Heart left ventricle (tissue), 16 donors: ENCODE results near the gene CFAP54. TPM values are rescaled to one million over a fixed set of nuclear protein-coding genes. Genes with fewer than 3 reads are reported as not detected.

Experiments
- ATAC-seq, 4 donors: fragments of 200-7000 bp; cut with Tn5 transposase; one replicate each; pipeline ENCODE4 v1.9.1; 2020 to 2022; ENCODE audit warnings: moderate library complexity in 4 of 4, mild to moderate bottlenecking in 3 of 4, moderate number of reproducible peaks in 1 of 4
- DNase-seq, 5 donors: peaks; one replicate each; pipeline ENCODE4 v3.0.0-alpha.2; 2020
- H3K27ac ChIP-seq, 12 donors: fragments of 200-600 bp; sonication (generic) in 4 of 12; one replicate each; pipeline versions ENCODE4 v1.5.0 to v1.8.0; 2016 to 2022; ENCODE audit warnings: mild to moderate bottlenecking in 2 of 12
- H3K27me3 ChIP-seq, 9 donors: fragments of 200-600 bp; sonication (generic) in 2 of 9; one replicate each; pipeline versions ENCODE4 v1.5.1 to v1.8.0; 2016 to 2022; ENCODE audit warnings: mild to moderate bottlenecking in 3 of 9
- H3K36me3 ChIP-seq, 9 donors: fragments of 200-600 bp; sonication (generic) in 2 of 9; one replicate each; pipeline versions ENCODE4 v1.5.0 to v1.8.0; 2018 to 2022; ENCODE audit warnings: mild to moderate bottlenecking in 2 of 9
- H3K4me1 ChIP-seq, 12 donors: fragments of 200-600 bp; sonication (generic) in 4 of 12; one replicate each; pipeline versions ENCODE4 v1.5.0 to v1.8.0; 2016 to 2022; ENCODE audit warnings: mild to moderate bottlenecking in 3 of 12
- H3K4me3 ChIP-seq, 12 donors: fragments of 200-600 bp; sonication (generic) in 4 of 12; one replicate each; pipeline versions ENCODE4 v1.5.0 to v1.8.0; 2017 to 2022; ENCODE audit warnings: mild to moderate bottlenecking in 9 of 12, moderate library complexity in 4 of 12
- H3K9me3 ChIP-seq, 12 donors: fragments of 200-600 bp; sonication (generic) in 4 of 12; one replicate each; pipeline versions ENCODE4 v1.5.0 to v1.8.0; 2016 to 2022; ENCODE audit warnings: mild to moderate bottlenecking in 1 of 12
- POLR2A ChIP-seq, 2 donors: fragments of 450-650 bp; IDR thresholded peaks; one replicate each; pipeline ENCODE4 v1.6.1; 2017; ENCODE audit warnings: antibody characterized with exemption in 2 of 2, mild to moderate bottlenecking in 2 of 2, moderate library complexity in 2 of 2
- WGBS, 4 donors: extraction: QIAGEN DNeasy Blood & Tissue Kit in 2 of 4; methylation state at CpG; one replicate each; pipeline versions ENCODE4 v1.1.5 to v1.1.7; 2013 to 2018; 5-methylcytosine and 5-hydroxymethylcytosine counted together
- intact Hi-C, 10 donors: fragments of 100-400 bp; cut with DNase I; formaldehyde crosslinking; loops; one replicate each; pipeline versions ENCODE4 v1.11.1 to v1.14.2; 2022
- polyA plus RNA-seq, 2 donors: library from polyadenylated mRNA; stranded (reverse); fragments of 200-250 nt; gene quantifications; one replicate each; pipeline ENCODE4 v1.2.3, GENCODE V29; 2013
- total RNA-seq, 9 donors: library from RNA; depleted of rRNA in 2 of 9; stranded (reverse); fragments of >200 nt in 2 of 9; fragmentation: NEBNext Ultra II Directional in 3 of 9; extraction: Animal tissue kit (Norgen Biotek cat#: 25700) in 3 of 9; gene quantifications; one replicate each; pipeline versions ENCODE4 v1.1.0 to v1.2.4, GENCODE V29; 2016 to 2023
- TF ChIP-seq, protein P1 (sequence below), 12 donors: fragments of 200-600 bp; sonication (generic) in 4 of 12; IDR thresholded peaks; one replicate each; pipeline versions ENCODE4 v1.5.0 to v1.8.0; 2018 to 2022; ENCODE audit warnings: antibody characterized with exemption in 12 of 12, mild to moderate bottlenecking in 5 of 12
- donor health status: ischemic (EF 13 %, LVEDD 7.1; RV severe dilation, severe dysfunction).
- donor health status: healthy with polysubstance abuse.
- donor health status: DM: no; HTN: yes; CAD: no.
- donor health status: DM: no; HTN: no; CAD: no.
- donor health status: ischemic (EF 25% LVEDD 6.9; RV normal size, moderate dysfunction).
- donor health status: ischemic (EF 25% LVEDD 5.7; RV mildly dilated, moderate dysfunction).
- donor health status: healthy.
- donor health status: DM: yes; HTN: yes; CAD: no.
- donor health status: ischemic (EF 35%, LVEDD 5.7; RV mildly dilated, moderate dysfunction).
- donor health status: nonischemic (EF 11% LVEDD 7.7; RV severe dilation, severe dysfunction).
- donor health status: DM: yes; HTN: yes; CAD: no.
- donor health status: PGD.
- donor health status: ischemic (EF 29% LVEDD 5.4; RV normal size, mild dysfunction).
- donor health status: nonischemic (EF 23%, LVEDD 6.1; RV moderate dilation, normal function).

CFAP54 gene
- total and polyA plus RNA-seq, 11 donors: 0.07 to 0.79 (median 0.13) TPM; not detected in 1

DNA sequence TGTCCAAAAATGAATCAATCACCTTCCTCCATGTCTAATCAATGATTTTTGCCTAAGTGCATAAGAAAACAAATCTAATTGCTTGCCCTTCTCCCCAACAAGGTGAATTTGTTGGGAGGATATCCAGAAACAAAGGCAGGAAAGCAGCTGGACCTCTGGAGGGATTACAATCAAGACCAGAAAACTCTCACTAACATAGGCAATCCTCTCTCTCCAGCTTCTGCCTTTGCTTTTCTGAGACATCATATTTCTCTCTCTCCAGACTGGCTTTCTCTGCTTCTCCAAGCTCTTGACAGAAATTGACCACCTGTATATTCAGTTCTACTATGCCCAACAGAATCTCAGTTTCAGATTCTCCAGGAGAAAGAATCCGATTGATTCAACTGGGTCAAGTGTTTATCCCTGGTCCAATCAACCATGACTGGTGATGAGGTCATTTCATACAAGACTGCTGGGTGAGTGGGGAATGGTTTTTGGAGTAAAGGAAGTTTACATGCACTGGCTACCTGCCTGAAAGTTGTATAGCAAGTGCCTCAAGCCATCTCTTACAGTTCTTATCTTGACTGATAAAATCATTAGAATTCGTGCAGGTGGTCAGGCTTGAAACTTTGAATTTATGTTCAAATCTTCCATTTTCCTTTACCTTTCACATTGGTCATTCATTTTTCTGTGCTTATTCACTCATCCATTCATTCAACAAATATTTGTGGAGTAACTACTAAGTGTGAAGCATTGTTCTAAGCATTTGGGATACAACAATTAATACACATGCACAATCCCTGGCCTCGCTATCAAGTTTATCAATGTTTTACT, 22.2 kb upstream of the CFAP54 start:
- 76 to 84% (median 81%) methylated on average over 3 of the region's 3 CpGs for WGBS, 4 donors
- peaks cover 0 to 16% (median 0%) of the 10 kb centered on the region in 12 donors for H3K9me3 ChIP-seq
- H3K27me3 ChIP-seq: no peaks in the 10 kb centered on the region
- no peak for TF ChIP-seq POLR2A (IDR thresholded peaks at IDR 0.05)
- TF ChIP-seq, protein P1, sequence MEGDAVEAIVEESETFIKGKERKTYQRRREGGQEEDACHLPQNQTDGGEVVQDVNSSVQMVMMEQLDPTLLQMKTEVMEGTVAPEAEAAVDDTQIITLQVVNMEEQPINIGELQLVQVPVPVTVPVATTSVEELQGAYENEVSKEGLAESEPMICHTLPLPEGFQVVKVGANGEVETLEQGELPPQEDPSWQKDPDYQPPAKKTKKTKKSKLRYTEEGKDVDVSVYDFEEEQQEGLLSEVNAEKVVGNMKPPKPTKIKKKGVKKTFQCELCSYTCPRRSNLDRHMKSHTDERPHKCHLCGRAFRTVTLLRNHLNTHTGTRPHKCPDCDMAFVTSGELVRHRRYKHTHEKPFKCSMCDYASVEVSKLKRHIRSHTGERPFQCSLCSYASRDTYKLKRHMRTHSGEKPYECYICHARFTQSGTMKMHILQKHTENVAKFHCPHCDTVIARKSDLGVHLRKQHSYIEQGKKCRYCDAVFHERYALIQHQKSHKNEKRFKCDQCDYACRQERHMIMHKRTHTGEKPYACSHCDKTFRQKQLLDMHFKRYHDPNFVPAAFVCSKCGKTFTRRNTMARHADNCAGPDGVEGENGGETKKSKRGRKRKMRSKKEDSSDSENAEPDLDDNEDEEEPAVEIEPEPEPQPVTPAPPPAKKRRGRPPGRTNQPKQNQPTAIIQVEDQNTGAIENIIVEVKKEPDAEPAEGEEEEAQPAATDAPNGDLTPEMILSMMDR (IDR thresholded peaks at IDR 0.05): no peak
- DNase-seq (no peak), ATAC-seq (no peak)
- intact Hi-C loops: no loop called here
- H3K27ac ChIP-seq: no peak overlapping the region
- H3K4me1 ChIP-seq: no peaks in the 10 kb centered on the region
- H3K4me3 ChIP-seq: no peak overlapping the region
- H3K36me3 ChIP-seq: no peaks in the 10 kb centered on the region

GRCh38 chr12:96471368-96472050, 17.9 kb upstream of the CFAP54 start:
- no peaks in the 10 kb centered on the region for H3K27me3 ChIP-seq
- no peak for ATAC-seq
- WGBS, 4 donors: 93 to 98% (median 96%) methylated on average over 2 of the region's 2 CpGs
- intact Hi-C loops: no loop called here
- TF ChIP-seq, protein P1 (IDR thresholded peaks at IDR 0.05): no peak
- no peak for TF ChIP-seq POLR2A (IDR thresholded peaks at IDR 0.05)
- peaks cover 0 to 16% (median 0%) of the 10 kb centered on the region in 12 donors for H3K9me3 ChIP-seq
- no peak overlapping the region for H3K27ac ChIP-seq
- H3K4me1 ChIP-seq: no peaks in the 10 kb centered on the region
- H3K36me3 ChIP-seq: no peaks in the 10 kb centered on the region
- DNase-seq: no peak
- H3K4me3 ChIP-seq: no peak overlapping the region

GRCh38 chr12:96472384-96472783, 17.0 kb upstream of the CFAP54 start:
- ATAC-seq (no peak), DNase-seq (no peak)
- 79 to 86% (median 84%) methylated on average over 5 of the region's 5 CpGs for WGBS, 4 donors
- no peak overlapping the region for H3K27ac ChIP-seq
- H3K4me1 ChIP-seq: no peaks in the 10 kb centered on the region
- H3K9me3 ChIP-seq: peaks cover 0 to 16% (median 0%) of the 10 kb centered on the region in 12 donors
- no peak for TF ChIP-seq POLR2A (IDR thresholded peaks at IDR 0.05)
- no peak overlapping the region for H3K4me3 ChIP-seq
- H3K36me3 ChIP-seq: no peaks in the 10 kb centered on the region
- no peaks in the 10 kb centered on the region for H3K27me3 ChIP-seq
- intact Hi-C loops: no loop called here

DNA sequence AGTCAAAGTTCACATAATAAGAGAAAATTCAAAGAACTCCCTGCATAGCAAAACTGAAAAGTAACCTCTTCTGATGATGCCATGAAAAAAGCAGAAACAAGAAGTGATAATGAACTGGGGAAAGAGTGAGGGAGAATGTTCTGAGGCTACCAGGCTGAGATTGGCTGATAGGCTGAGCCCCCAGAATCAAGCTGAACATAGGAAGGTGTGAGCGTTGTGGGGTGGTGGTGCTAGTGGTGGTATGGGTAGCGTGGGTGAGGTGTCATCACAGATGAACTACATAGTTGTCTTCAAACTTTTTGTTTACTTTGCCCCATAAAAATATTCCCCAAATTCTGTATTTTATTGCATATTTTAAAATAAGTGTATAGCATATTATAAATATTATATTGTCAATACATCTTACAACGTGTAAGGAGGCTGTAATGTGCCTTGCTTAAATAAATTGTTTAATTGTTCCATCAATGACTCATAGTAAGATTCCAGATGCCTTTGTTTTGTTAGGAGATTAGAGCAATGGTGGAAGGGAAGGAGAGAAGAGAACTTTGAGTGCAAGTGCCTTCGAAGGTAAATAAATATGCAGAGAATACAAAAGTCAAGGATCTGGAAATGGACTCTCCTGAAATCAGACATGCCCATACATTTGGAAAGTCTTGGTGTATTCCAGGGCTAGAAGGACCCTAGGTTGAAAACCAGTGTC, 15.8 kb upstream of the CFAP54 start:
- Histone ChIP-seq H3K4me1 (no peaks in the 10 kb centered on the region), H3K27ac (no peak overlapping the region), H3K27me3 (no peaks in the 10 kb centered on the region), H3K9me3 (peaks cover 0 to 16% (median 0%) of the 10 kb centered on the region in 12 donors), H3K36me3 (no peaks in the 10 kb centered on the region), H3K4me3 (no peak overlapping the region)
- WGBS, 4 donors: 83 to 89% (median 86%) methylated on average over 4 of the region's 4 CpGs
- ATAC-seq: no peak
- no peak for DNase-seq
- TF ChIP-seq, protein P1 (IDR thresholded peaks at IDR 0.05): no peak
- no peak for TF ChIP-seq POLR2A (IDR thresholded peaks at IDR 0.05)
- intact Hi-C loops: no loop called here
